Tibial artery (tissue), 4 donors: Measurements from ENCODE around the gene EFCAB11.

Experiments
- DNase-seq, 2 donors: peaks; one replicate each; pipeline ENCODE4 v3.0.0-alpha.2; 2019
- H3K27ac ChIP-seq, 2 donors: fragments of 200-600 bp; sonication (generic) in 1 of 2; 1 replicate in 1 of 2; 2 replicates in 1 of 2; pipeline ENCODE4 v1.5.1; 2018 to 2019; ENCODE audit warnings: mild to moderate bottlenecking in 1 of 2
- H3K27me3 ChIP-seq, 2 donors: fragments of 200-600 bp; sonication (generic) in 1 of 2; one replicate each; pipeline versions ENCODE4 v1.5.1 to v1.6.0; 2016 to 2019
- H3K36me3 ChIP-seq, 3 donors: fragments of 200-600 bp; sonication (generic) in 2 of 3; one replicate each; pipeline ENCODE4 v1.5.1; 2016 to 2019; ENCODE audit warnings: mild to moderate bottlenecking in 2 of 3
- H3K4me1 ChIP-seq, 4 donors: fragments of 200-600 bp; sonication (generic) in 2 of 4; 1 replicate in 3 of 4; 2 replicates in 1 of 4; pipeline ENCODE4 v1.5.1; 2016 to 2019
- H3K4me3 ChIP-seq, 2 donors: fragments of 200-600 bp; sonication (generic) in 1 of 2; 1 replicate in 1 of 2; 2 replicates in 1 of 2; pipeline ENCODE4 v1.5.1; 2018 to 2019; ENCODE audit warnings: mild to moderate bottlenecking in 2 of 2
- H3K9me3 ChIP-seq, 3 donors: fragments of 200-600 bp; sonication (generic) in 1 of 3; one replicate each; pipeline ENCODE4 v1.5.1; 2016 to 2019
- CTCF ChIP-seq, 2 experiments: fragments of 200-600 bp in 1 of 2; fragments of 450-650 bp in 1 of 2; IDR thresholded peaks; one replicate each; pipeline ENCODE4 v1.5.1; 2017 to 2019; ENCODE audit warnings: antibody characterized with exemption in 2 of 2, mild to moderate bottlenecking in 1 of 2, moderate library complexity in 1 of 2
- intact Hi-C: fragments of 100-400 bp; cut with DNase I; formaldehyde crosslinking; loops from one replicate; pipeline ENCODE4 v1.15.0; 2023; ENCODE audit warnings: low total_unique reads

Gene EFCAB11

GRCh38 chr14:89927186-89927865 is 27.2 kb downstream of the EFCAB11 start:
- TF ChIP-seq CTCF (IDR thresholded peaks at IDR 0.05): no peak
- Histone ChIP-seq H3K4me3 (no peak overlapping the region), H3K27ac (no peak overlapping the region), H3K9me3 (no peaks in the 10 kb centered on the region), H3K36me3 (peaks cover 0 to 19% (median 5%) of the 10 kb centered on the region in 3 donors), H3K4me1 (no peaks in the 10 kb centered on the region), H3K27me3 (no peaks in the 10 kb centered on the region)
- DNase-seq: no peak
- intact Hi-C loops: no loop called here

- H3K27me3 ChIP-seq: no peaks in the 10 kb centered on the region
- intact Hi-C loops: no loop called here
These were observed 27.8 kb downstream of the EFCAB11 start for GRCh38 chr14:89926694-89927093.

GRCh38 chr14:89924268-89924667 is 30.3 kb downstream of the EFCAB11 start:
- intact Hi-C loops: no loop called here
- Histone ChIP-seq H3K9me3 (no peaks in the 10 kb centered on the region), H3K27ac (no peak overlapping the region), H3K4me3 (no peak overlapping the region), H3K27me3 (no peaks in the 10 kb centered on the region), H3K4me1 (no peaks in the 10 kb centered on the region), H3K36me3 (no peaks in the 10 kb centered on the region)
- TF ChIP-seq CTCF (IDR thresholded peaks at IDR 0.05): no peak
- DNase-seq: no peak

More at GRCh38 chr14:89926694-89927093, 27.8 kb downstream of the EFCAB11 start:
- H3K9me3 ChIP-seq: no peaks in the 10 kb centered on the region
- H3K36me3 ChIP-seq: peaks cover 0 to 15% (median under 1%) of the 10 kb centered on the region in 3 donors
- no peak overlapping the region for H3K4me3 ChIP-seq
- TF ChIP-seq CTCF (IDR thresholded peaks at IDR 0.05): no peak
- H3K27ac ChIP-seq: no peak overlapping the region
- no peak for DNase-seq
- H3K4me1 ChIP-seq: no peaks in the 10 kb centered on the region

DNA sequence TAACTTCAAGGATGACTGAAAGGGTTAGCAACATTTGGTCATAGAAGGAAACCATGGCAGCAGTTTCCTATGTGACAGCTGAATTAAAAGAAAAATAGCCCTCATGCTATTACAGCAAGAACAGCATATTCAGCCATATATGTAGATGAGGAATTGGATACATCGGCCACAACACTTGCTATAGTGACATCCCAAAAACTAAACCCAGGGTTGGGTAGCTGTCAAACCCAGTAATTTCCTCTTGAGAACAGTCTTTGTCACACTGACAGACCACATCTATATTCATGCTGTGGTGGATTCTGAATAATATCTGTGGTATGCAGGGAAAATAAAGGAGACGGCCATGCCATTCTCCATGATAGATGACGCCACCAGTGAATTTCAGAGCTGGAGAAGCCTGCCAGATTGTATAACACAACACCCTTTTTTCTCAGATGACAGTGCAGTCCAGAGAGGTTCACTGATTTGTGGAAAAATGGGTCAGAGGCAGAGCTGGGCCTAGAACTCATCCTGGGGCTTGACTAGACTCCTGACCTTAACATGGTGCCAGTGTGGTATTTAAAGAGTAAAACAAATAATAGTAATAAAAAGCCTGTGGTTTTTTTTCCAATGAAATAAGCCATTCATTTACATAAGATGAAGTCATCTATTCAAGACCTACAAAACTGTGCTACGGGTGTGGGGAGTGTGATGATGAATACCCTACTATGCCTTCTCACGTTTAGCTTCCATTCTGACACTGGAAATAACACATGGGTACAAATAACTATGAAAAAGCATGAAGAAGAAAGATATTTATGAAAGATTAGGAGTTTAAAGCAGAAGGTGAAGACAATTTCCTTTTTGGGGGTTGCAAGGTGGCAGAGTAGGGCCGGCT is 32.3 kb downstream of the EFCAB11 start:
- H3K4me3 ChIP-seq: no peak overlapping the region
- H3K27ac ChIP-seq: no peak overlapping the region
- H3K36me3 ChIP-seq: no peaks in the 10 kb centered on the region
- no peak for TF ChIP-seq CTCF (IDR thresholded peaks at IDR 0.05)
- H3K4me1 ChIP-seq: no peaks in the 10 kb centered on the region
- H3K27me3 ChIP-seq: no peaks in the 10 kb centered on the region
- intact Hi-C loops: no loop called here
- DNase-seq: no peak
- no peaks in the 10 kb centered on the region for H3K9me3 ChIP-seq

DNA sequence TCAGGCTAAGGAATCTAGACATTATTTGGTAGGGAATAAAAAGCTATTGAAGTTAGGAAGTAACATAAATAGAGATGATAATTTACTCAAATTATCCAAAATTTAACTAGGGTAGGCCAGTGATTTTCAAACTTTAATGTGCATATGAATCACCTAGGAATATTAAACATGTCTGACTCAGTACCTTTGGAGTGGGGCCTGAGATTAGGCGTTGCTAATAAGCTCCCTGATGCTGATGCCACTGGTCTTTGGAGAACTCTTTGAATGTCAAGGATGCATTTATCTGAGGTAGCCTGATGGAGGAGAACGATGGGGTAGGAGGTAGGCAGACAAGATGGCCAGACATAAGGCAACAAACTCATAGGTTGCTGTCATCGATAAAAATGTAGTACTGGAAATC is 33.2 kb downstream of the EFCAB11 start:
- H3K36me3 ChIP-seq: no peaks in the 10 kb centered on the region
- H3K27ac ChIP-seq: no peak overlapping the region
- intact Hi-C loops: no loop called here
- H3K9me3 ChIP-seq: no peaks in the 10 kb centered on the region
- DNase-seq: no peak
- no peaks in the 10 kb centered on the region for H3K4me1 ChIP-seq
- no peaks in the 10 kb centered on the region for H3K27me3 ChIP-seq
- no peak for TF ChIP-seq CTCF (IDR thresholded peaks at IDR 0.05)
- no peak overlapping the region for H3K4me3 ChIP-seq
